HG02973 (cell line): ENCODE results near the gene JADE3.
A peak's percentile ranks its signal among the peaks of the same experiment; 100 is the strongest.

Experiments used
- ATAC-seq: cut with Tn5 transposase; IDR thresholded peaks from one replicate; pipeline ENCODE4 v1.9.1; 2021; ENCODE audit warnings: moderate library complexity; ENCODE audit not compliant: unreplicated experiment

The JADE3 gene

GRCh38 chrX:46912098-46912602 lies at the start of gene JADE3:
Gene JADE3 (plus strand): TSS chrX:46912421. CDS start chrX:46984895, 72,474 bp downstream.
- no peak for ATAC-seq

- ATAC-seq, result no peak
Measured at GRCh38 chrX:46863072-46863471, 49.1 kb upstream of the JADE3 start.

GRCh38 chrX:46864606-46865005 lies 47.6 kb upstream of the JADE3 start:
- no peak for ATAC-seq

- no peak for ATAC-seq
Measured at GRCh38 chrX:46865281-46865680, 46.9 kb upstream of the JADE3 start.

- no peak for ATAC-seq
Measured at GRCh38 chrX:46866726-46867125, 45.5 kb upstream of the JADE3 start.

- no peak for ATAC-seq
Measured at GRCh38 chrX:46873746-46874145, 38.5 kb upstream of the JADE3 start.

GRCh38 chrX:46876901-46877300 lies 35.3 kb upstream of the JADE3 start:
- no peak for ATAC-seq

- no peak for ATAC-seq
Measured at GRCh38 chrX:46882266-46882665, 30.0 kb upstream of the JADE3 start.

GRCh38 chrX:46884799-46885198 lies 27.4 kb upstream of the JADE3 start:
- no peak for ATAC-seq

GRCh38 chrX:46898207-46898606 lies 14.0 kb upstream of the JADE3 start:
- ATAC-seq, result no peak

- ATAC-seq, result peak; percentile 72
Measured at GRCh38 chrX:46903458-46904242, 8.6 kb upstream of the JADE3 start.

GRCh38 chrX:46904626-46905025 lies 7.6 kb upstream of the JADE3 start:
- no peak for ATAC-seq

GRCh38 chrX:46910415-46910814 lies 1.8 kb upstream of the JADE3 start:
- no peak for ATAC-seq

GRCh38 chrX:46912603-46913491 lies 626 bp downstream of the JADE3 start:
- no peak for ATAC-seq

- ATAC-seq, result no peak
Measured at GRCh38 chrX:46913667-46914066, 1.4 kb downstream of the JADE3 start.

GRCh38 chrX:46916273-46916672 lies 4.1 kb downstream of the JADE3 start:
- no peak for ATAC-seq

GRCh38 chrX:46917622-46918021 lies 5.4 kb downstream of the JADE3 start:
- ATAC-seq, result no peak

GRCh38 chrX:46918434-46918833 lies 6.2 kb downstream of the JADE3 start:
- no peak for ATAC-seq

GRCh38 chrX:46920235-46920634 lies 8.0 kb downstream of the JADE3 start:
- ATAC-seq, result no peak

GRCh38 chrX:46922611-46923010 lies 10.4 kb downstream of the JADE3 start:
- ATAC-seq, result no peak

- ATAC-seq, result no peak
Measured at GRCh38 chrX:46927718-46928117, 15.5 kb downstream of the JADE3 start.
